Upper lobe of right lung (tissue), 1 donor: ENCODE data around the gene PCK2. TPM values are rescaled to one million over a fixed set of nuclear protein-coding genes. Genes with fewer than 3 reads are reported as not detected.

Experiments
- ATAC-seq: fragments of 200-7000 bp; cut with Tn5 transposase; one replicate; pipeline ENCODE4 v1.9.1; 2020; ENCODE audit warnings: mild to moderate bottlenecking, moderate library complexity
- DNase-seq: peaks from one replicate; pipeline ENCODE4 v3.0.0-alpha.2; 2020
- H3K27ac ChIP-seq: fragments of 200-600 bp; one replicate; pipeline ENCODE4 v1.8.0; 2022
- H3K27me3 ChIP-seq: fragments of 200-600 bp; one replicate; pipeline ENCODE4 v1.8.0; 2022; ENCODE audit warnings: mild to moderate bottlenecking
- H3K36me3 ChIP-seq: fragments of 200-600 bp; one replicate; pipeline ENCODE4 v1.8.0; 2022
- H3K4me1 ChIP-seq: fragments of 200-600 bp; one replicate; pipeline ENCODE4 v1.8.0; 2022
- H3K4me3 ChIP-seq: fragments of 200-600 bp; one replicate; pipeline ENCODE4 v1.8.0; 2022; ENCODE audit warnings: mild to moderate bottlenecking
- H3K9me3 ChIP-seq: fragments of 200-600 bp; one replicate; pipeline ENCODE4 v1.8.0; 2022
- intact Hi-C: fragments of 100-400 bp; cut with DNase I; formaldehyde crosslinking; loops from one replicate; pipeline ENCODE4 v1.11.0; 2022
- microRNA-seq: library from miRNA; unstranded; fragments of <30 nt; microRNA quantifications from one replicate; pipeline ENCODE4 v1.2.0, GENCODE V29; 2020; ENCODE audit warnings: borderline microRNAs expressed
- total RNA-seq: library from RNA; stranded (reverse); fragmentation: NEBNext Ultra II Directional; extraction: Animal tissue kit (Norgen Biotek cat#: 25700); gene quantifications from one replicate; pipeline ENCODE4 v1.2.1, GENCODE V29; 2021
- TF ChIP-seq, protein P1 (sequence below): fragments of 200-600 bp; IDR thresholded peaks from one replicate; pipeline ENCODE4 v1.8.0; 2022; ENCODE audit warnings: antibody characterized with exemption
- donor health status: DM: no; HTN: yes; CAD: no; lungs with severe emphysema.

Gene PCK2
- total RNA-seq, 1 donor from 2014 or later, result 39.9 TPM

DNA sequence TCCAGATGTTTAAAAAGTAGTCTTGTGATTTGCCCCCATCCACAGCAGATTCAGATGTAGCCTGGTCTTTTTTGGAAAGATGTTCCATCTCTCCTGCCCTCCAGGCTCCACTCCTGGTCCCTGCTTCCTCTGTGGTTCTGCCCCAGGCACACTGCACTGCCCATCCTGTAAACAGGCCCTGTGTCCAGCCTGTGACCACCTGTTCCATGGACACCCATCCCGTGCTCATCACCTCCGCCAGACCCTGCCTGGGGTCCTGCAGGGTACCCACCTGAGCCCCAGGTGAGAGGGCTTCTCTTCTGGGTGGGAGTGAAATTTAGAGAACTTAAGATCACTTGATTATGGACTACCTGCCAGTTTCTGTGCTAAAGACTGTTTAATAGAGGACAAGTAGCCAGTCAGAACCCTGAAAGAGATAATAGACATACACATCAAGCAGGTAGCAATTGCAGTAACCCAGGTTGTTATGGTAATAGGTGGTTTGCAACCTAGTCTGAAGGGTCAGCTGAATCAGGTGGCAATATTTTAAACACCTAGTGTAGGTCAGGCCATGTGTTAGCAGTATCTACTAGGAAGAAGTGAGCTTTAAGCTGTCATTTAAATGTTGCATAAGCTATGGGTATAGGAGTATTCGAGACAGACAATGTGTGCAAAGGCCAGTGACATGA lies 55.3 kb downstream of the PCK2 start:
- DNase-seq (no peak), ATAC-seq (no peak)
- Histone ChIP-seq H3K9me3 (no peaks in the 10 kb centered on the region), H3K4me1 (peaks cover 22% of the 10 kb centered on the region), H3K27ac (no peak overlapping the region), H3K36me3 (peaks cover 58% of the 10 kb centered on the region), H3K4me3 (no peak overlapping the region), H3K27me3 (no peaks in the 10 kb centered on the region)
- TF ChIP-seq, protein P1, sequence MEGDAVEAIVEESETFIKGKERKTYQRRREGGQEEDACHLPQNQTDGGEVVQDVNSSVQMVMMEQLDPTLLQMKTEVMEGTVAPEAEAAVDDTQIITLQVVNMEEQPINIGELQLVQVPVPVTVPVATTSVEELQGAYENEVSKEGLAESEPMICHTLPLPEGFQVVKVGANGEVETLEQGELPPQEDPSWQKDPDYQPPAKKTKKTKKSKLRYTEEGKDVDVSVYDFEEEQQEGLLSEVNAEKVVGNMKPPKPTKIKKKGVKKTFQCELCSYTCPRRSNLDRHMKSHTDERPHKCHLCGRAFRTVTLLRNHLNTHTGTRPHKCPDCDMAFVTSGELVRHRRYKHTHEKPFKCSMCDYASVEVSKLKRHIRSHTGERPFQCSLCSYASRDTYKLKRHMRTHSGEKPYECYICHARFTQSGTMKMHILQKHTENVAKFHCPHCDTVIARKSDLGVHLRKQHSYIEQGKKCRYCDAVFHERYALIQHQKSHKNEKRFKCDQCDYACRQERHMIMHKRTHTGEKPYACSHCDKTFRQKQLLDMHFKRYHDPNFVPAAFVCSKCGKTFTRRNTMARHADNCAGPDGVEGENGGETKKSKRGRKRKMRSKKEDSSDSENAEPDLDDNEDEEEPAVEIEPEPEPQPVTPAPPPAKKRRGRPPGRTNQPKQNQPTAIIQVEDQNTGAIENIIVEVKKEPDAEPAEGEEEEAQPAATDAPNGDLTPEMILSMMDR, result no peak
- intact Hi-C loops, result no loop called here

DNA sequence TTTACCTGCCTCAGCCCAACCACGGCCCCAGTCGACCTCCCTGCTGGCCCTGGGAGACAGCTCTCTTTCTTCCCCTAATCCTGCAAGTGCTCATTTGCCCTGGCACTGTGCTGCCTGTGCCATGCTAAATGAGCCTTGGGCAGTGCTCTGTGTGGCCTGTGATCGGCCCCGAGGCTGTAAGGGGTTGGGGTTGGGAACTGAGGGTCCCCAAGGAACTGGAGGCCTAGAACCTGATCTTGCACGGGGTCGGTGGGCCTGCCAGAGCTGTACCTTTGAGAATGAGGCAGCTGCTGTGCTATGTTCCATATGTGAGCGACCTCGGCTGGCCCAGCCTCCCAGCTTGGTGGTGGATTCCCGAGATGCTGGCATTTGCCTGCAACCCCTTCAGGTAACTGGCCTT lies 56.0 kb downstream of the PCK2 start:
- Histone ChIP-seq H3K36me3 (peaks cover 64% of the 10 kb centered on the region), H3K27me3 (no peaks in the 10 kb centered on the region), H3K9me3 (no peaks in the 10 kb centered on the region), H3K4me3 (no peak overlapping the region), H3K27ac (no peak overlapping the region), H3K4me1 (peaks cover 22% of the 10 kb centered on the region)
- no peak for ATAC-seq
- TF ChIP-seq, protein P1, result no peak
- intact Hi-C loops, result no loop called here
- no peak for DNase-seq

DNA sequence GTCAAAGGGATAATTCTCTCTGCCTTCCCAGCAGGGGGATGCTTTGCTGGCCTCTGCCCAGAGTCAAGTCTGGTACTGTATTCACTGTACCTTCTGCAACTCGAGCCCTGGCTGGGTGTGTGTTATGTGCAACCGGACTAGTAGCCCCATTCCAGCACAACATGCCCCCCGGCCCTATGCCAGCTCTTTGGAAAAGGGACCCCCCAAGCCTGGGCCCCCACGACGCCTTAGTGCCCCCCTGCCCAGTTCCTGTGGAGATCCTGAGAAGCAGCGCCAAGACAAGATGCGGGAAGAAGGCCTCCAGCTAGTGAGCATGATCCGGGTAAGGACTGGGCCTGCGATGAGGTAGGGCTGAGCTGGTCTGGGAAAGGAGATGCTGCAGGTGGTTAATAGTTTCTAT lies 56.5 kb downstream of the PCK2 start:
- DNase-seq (no peak), ATAC-seq (no peak)
- Histone ChIP-seq H3K9me3 (no peaks in the 10 kb centered on the region), H3K4me3 (no peak overlapping the region), H3K27ac (no peak overlapping the region), H3K27me3 (no peaks in the 10 kb centered on the region), H3K4me1 (peaks cover 18% of the 10 kb centered on the region), H3K36me3 (peaks cover 69% of the 10 kb centered on the region)
- intact Hi-C loops, result no loop called here
- TF ChIP-seq, protein P1, result no peak

DNA sequence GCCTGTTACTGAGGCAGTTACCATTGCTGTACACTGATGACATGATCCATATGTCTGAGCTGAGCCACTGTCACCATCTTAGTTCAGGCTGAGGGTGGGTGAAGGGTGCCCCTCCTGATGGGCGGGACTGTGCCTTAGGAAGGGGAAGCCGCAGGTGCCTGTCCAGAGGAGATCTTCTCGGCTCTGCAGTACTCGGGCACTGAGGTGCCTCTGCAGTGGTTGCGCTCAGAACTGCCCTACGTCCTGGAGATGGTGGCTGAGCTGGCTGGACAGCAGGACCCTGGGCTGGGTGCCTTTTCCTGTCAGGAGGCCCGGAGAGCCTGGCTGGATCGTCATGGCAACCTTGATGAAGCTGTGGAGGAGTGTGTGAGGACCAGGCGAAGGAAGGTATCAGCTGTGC lies 56.9 kb downstream of the PCK2 start:
- peaks cover 14% of the 10 kb centered on the region for H3K4me1 ChIP-seq
- H3K4me3 ChIP-seq, result no peak overlapping the region
- peaks cover 73% of the 10 kb centered on the region for H3K36me3 ChIP-seq
- no peaks in the 10 kb centered on the region for H3K9me3 ChIP-seq
- TF ChIP-seq, protein P1, result no peak
- no peak overlapping the region for H3K27ac ChIP-seq
- DNase-seq, result no peak
- no peak for ATAC-seq
- no peaks in the 10 kb centered on the region for H3K27me3 ChIP-seq
- intact Hi-C loops, result no loop called here

DNA sequence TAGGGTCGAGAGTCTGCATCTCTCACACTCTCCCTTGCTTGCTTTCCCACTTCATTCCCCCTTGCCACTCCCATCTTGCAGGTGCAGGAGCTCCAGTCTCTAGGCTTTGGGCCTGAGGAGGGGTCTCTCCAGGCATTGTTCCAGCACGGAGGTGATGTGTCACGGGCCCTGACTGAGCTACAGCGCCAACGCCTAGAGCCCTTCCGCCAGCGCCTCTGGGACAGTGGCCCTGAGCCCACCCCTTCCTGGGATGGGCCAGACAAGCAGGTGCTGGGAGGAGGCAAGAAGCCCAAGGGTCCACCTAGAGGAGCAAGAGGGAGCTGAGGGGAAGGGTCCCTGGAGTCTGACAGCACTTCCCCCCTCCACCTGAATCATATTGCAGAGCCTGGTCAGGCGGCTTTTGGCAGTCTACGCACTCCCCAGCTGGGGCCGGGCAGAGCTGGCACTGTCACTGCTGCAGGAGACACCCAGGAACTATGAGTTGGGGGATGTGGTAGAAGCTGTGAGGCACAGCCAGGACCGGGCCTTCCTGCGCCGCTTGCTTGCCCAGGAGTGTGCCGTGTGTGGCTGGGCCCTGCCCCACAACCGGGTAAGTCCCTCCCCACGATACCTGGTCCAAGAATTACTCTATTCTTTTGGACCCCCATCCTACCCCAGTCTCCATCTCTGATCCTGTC lies 57.4 kb downstream of the PCK2 start:
- ATAC-seq (no peak), DNase-seq (no peak)
- no peak overlapping the region for H3K27ac ChIP-seq
- peaks cover 13% of the 10 kb centered on the region for H3K4me1 ChIP-seq
- intact Hi-C loops, result no loop called here
- H3K36me3 ChIP-seq, result peaks cover 79% of the 10 kb centered on the region
- H3K27me3 ChIP-seq, result no peaks in the 10 kb centered on the region
- TF ChIP-seq, protein P1, result no peak
- no peak overlapping the region for H3K4me3 ChIP-seq
- H3K9me3 ChIP-seq, result no peaks in the 10 kb centered on the region

Small RNAs within 50 kb of the gene (microRNA-seq; reads per million reads assigned to microRNA genes)
- not detected for gene MIR7703

Other genes with a start within 250 kb of the PCK2 start
- gene DHRS4, start 140.5 kb upstream of the PCK2 start, total RNA-seq, result 25.8 TPM
- gene DHRS4L2, start 105.4 kb upstream of the PCK2 start, total RNA-seq, result 16.3 TPM
- 0.96 TPM for gene CARMIL3, start 42.3 kb upstream of the PCK2 start, total RNA-seq
- not detected for gene CPNE6, start 22.7 kb upstream of the PCK2 start, total RNA-seq
- gene DCAF11, start 20.5 kb downstream of the PCK2 start, total RNA-seq, result 57.8 TPM
- 2.8 TPM for gene NRL, start 20.6 kb downstream of the PCK2 start, total RNA-seq
- gene FITM1, start 36.3 kb downstream of the PCK2 start, total RNA-seq, result 1.1 TPM
- gene PSME1, start 41.9 kb downstream of the PCK2 start, total RNA-seq, result 171 TPM
- gene EMC9, start 47.3 kb downstream of the PCK2 start, total RNA-seq, result 10.5 TPM
- gene PSME2, start 52.3 kb downstream of the PCK2 start, total RNA-seq, result 138 TPM
- gene RNF31, start 53.2 kb downstream of the PCK2 start, total RNA-seq, result 52.3 TPM
- gene IRF9, start 67.0 kb downstream of the PCK2 start, total RNA-seq, result 123 TPM
- 18.5 TPM for gene REC8, start 77.8 kb downstream of the PCK2 start, total RNA-seq
- gene IPO4, start 94.5 kb downstream of the PCK2 start, total RNA-seq, result 25.1 TPM
- 52.0 TPM for gene TM9SF1, start 101.1 kb downstream of the PCK2 start, total RNA-seq
- gene TSSK4, start 111.4 kb downstream of the PCK2 start, total RNA-seq, result not detected
- gene CHMP4A, start 119.2 kb downstream of the PCK2 start, total RNA-seq, result 48.0 TPM
- 17.8 TPM for gene MDP1, start 121.8 kb downstream of the PCK2 start, total RNA-seq
- 142 TPM for gene NEDD8, start 138.1 kb downstream of the PCK2 start, total RNA-seq
- 73.2 TPM for gene GMPR2, start 138.6 kb downstream of the PCK2 start, total RNA-seq
- gene TINF2, start 148.3 kb downstream of the PCK2 start, total RNA-seq, result 92.3 TPM
- 12.3 TPM for gene TGM1, start 168.9 kb downstream of the PCK2 start, total RNA-seq
- 50.3 TPM for gene RABGGTA, start 177.3 kb downstream of the PCK2 start, total RNA-seq
- gene DHRS1, start 205.5 kb downstream of the PCK2 start, total RNA-seq, result 28.0 TPM
- 21.4 TPM for gene NOP9, start 205.5 kb downstream of the PCK2 start, total RNA-seq
- gene CIDEB, start 213.7 kb downstream of the PCK2 start, total RNA-seq, result 18.8 TPM
- gene LTB4R2, start 215.8 kb downstream of the PCK2 start, total RNA-seq, result 6.4 TPM
- 9.8 TPM for gene LTB4R, start 217.2 kb downstream of the PCK2 start, total RNA-seq
- gene ADCY4, start 240.8 kb downstream of the PCK2 start, total RNA-seq, result 54.5 TPM
- gene RIPK3, start 245.7 kb downstream of the PCK2 start, total RNA-seq, result 23.4 TPM